ENCODE measurements around the gene MOV10. TPM values are rescaled to one million over a fixed set of nuclear protein-coding genes. Genes with fewer than 3 reads are reported as not detected.

The MOV10 gene
- total and polyA plus RNA-seq, 2 of the 13 experiments (the other 11 are each of a cell fraction or from before 2014, with no cell fraction given): 56.4 to 58.2 TPM

- TF ChIP-seq MTA3 (CRISPR knock-in tag; IDR thresholded peaks at IDR 0.05): no peak
- no peak for TF ChIP-seq KDM6A (CRISPR knock-in tag; IDR thresholded peaks at IDR 0.05; ENCODE audit: low read depth)
- 0 out of 2 replicates have a peak, but pooled peaks have one; percentile 11 for TF ChIP-seq CREBL2 (CRISPR knock-in tag; IDR thresholded peaks at IDR 0.05; ENCODE audit: borderline replicate concordance)
- no peak for TF ChIP-seq SP1 (IDR thresholded peaks at IDR 0.05)
- no peak for TF ChIP-seq SP1 (CRISPR knock-in tag; IDR thresholded peaks at IDR 0.05)
- no peak for TF ChIP-seq PAX8 (CRISPR knock-in tag; IDR thresholded peaks at IDR 0.05; ENCODE audit: borderline replicate concordance)
- TF ChIP-seq ZNF235 (CRISPR knock-in tag; IDR thresholded peaks at IDR 0.05; ENCODE audit: borderline replicate concordance): no peak
- TF ChIP-seq ZNF709 (CRISPR knock-in tag; IDR thresholded peaks at IDR 0.05): peak; percentile 41
- peak; percentile 80 for TF ChIP-seq PATZ1 (CRISPR knock-in tag; IDR thresholded peaks at IDR 0.05)
- no peak for TF ChIP-seq E2F2 (CRISPR knock-in tag; IDR thresholded peaks at IDR 0.05; ENCODE audit: borderline replicate concordance)
- TF ChIP-seq SKIL (CRISPR knock-in tag; IDR thresholded peaks at IDR 0.05; ENCODE audit: borderline replicate concordance): no peak
- peak; percentile 64; the same call in 1 of the 2 replicates for TF ChIP-seq ZNF430 (CRISPR knock-in tag; IDR thresholded peaks at IDR 0.05)
- peak; percentile 61; the same call in 1 of the 2 replicates for TF ChIP-seq CHCHD3 (CRISPR knock-in tag; IDR thresholded peaks at IDR 0.05)
- no peak; the same call in 1 of the 2 replicates for TF ChIP-seq HBP1 (CRISPR knock-in tag; IDR thresholded peaks at IDR 0.05; ENCODE audit: low read depth)
- TF ChIP-seq NR0B2 (CRISPR knock-in tag; IDR thresholded peaks at IDR 0.05): peak; percentile 24; the same call in 1 of the 2 replicates
- no peak for TF ChIP-seq FIP1L1 (IDR thresholded peaks at IDR 0.05; ENCODE audit: borderline replicate concordance, insufficient read depth, low read depth, low read length)
- peak; percentile 7; the same call in 1 of the 2 replicates for TF ChIP-seq SALL1 (CRISPR knock-in tag; IDR thresholded peaks at IDR 0.05)
- peak; percentile 52; the same call in 1 of the 2 replicates for TF ChIP-seq ZSCAN21 (CRISPR knock-in tag; IDR thresholded peaks at IDR 0.05; ENCODE audit: borderline replicate concordance)
Observed at GRCh38 chr1:112674986-112675727, 698 bp downstream of the MOV10 start (continued).
